GM18861 (cell line): ENCODE data around the gene PCBD1.

Source experiments
- ATAC-seq: cut with Tn5 transposase; IDR thresholded peaks from one replicate; pipeline ENCODE4 v1.9.1; 2021; ENCODE audit not compliant: unreplicated experiment

The PCBD1 gene

DNA sequence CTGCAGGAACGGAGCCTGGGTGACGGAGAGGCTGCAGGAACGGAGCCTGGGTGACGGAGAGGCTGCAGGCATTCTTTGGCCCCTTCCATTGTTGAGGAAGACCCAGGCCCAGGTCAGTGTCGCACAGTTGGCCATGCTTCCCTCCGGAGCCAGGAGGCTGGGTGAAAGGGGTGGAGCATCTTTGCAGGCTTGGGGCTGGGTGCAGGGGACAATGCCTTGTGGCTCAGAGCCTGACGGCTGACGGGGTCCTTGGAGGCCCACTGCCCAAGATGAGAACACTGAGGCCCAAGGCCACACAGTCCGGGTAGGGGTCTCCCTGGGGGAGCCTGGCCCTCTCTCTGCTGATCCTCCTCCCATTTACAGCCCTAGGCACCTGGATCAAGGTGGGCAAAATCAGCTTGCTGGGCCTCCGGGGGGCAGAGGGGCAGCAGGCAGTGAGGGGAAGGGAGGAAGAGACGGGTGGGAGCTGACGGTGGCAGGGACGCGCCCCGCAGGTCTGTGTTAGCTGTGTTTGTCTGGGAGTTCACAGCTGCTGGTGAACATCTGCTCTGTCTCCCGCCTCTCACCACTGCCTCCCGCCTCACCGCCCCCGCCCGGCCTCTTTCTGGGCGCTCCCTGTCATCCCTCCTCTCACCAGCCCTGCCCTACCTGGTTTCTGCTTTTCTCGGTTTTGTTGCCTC, 30.6 kb upstream of the PCBD1 start:
- ATAC-seq, result no peak

DNA sequence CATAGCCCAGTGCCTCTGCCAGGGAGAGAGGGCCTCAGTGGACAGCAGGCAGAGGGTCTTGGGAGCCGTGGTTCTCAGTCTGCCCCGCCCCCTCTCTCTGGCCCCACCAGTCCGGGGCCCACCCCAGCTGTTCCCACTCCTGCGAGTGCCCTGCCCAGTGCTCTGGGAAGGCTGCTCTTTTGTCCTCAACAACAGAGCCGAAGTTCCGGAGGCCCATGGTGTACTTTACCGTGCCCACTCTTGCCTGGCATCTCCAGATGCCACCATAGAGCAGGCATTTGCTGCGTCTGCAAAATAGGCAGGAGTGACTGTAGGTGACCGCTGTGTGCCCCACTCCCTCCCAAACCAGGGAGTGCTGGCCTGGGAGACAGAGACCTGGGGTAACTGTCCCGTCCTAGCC, 29.3 kb upstream of the PCBD1 start:
- ATAC-seq, result no peak

DNA sequence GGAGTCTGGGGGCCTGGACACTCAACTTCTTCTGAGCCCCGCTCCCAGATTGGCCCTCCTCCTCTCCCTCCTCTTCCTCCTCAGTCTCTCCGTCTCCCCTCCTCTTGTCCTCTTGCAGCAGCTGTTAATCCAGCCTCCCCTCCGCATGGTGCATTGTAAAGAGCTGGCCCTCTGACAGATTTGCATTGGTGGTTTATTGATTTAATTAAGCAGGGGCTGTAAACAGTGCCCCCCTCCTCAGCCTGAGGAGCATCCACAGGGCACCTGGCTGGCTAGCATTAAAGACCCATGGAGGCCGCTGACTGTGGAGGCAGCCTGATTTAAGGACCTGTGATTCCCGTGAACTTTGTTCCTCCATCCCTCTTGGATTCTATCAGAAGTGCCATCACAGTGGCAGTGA, 28.9 kb upstream of the PCBD1 start:
- no peak for ATAC-seq

DNA sequence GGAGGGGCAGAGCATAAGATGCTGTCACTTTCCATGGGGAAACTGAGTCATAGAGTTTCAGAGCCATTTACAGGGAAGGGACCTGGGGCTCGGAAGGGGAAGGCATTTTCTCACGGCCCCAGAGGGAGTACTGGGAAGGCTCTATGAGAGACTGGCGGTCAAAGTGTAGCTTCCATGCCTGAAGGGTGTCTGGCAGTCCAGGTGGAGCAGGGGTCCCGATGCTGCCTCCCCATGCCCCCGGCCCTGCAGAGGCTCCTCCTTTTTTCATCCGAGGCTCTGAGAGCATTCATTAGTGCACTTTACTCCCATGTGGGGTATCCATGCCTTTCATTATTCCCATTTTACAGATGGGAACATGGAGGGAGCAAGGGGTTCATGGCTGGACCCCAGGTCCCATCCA, 27.9 kb upstream of the PCBD1 start:
- ATAC-seq, result no peak

DNA sequence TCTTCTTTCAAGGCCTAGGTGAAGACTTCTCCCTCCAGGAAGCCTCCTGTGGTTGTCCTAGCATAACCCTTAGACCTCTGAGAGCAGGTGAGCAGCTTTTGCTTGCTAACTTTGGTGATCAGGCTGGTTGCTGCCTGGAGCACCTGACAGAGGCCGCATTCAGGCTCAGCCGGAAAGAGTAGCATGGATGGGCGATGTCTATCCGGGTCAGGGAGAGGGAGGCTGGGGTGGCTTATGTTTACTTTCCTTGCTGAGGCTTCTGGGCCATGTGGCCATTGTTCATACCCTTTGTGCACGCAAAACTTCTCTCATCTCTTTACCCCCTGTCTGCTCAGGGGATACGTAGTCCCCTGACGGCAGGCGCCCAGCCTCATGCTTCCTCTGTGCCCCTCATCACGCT, 27.4 kb upstream of the PCBD1 start:
- ATAC-seq, result no peak

DNA sequence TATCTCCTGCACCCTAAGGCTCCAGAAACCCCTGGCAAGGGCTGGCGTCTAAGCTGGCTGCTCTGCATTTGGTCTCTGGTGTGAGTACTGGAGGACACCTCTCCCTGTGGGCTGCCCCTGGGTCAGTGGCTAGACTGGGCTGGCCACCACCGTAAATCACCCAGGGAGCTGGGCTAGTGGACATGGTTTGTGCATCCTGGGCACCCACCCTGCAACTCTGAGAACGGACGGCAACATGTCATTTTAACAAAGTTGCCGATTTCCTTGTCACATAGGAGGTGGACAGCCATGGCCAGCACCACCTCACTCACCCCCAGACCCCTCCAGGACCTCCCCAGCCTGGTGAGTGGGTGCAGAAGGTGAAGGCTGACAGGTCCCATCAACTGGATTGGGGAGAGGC, 26.8 kb upstream of the PCBD1 start:
- no peak for ATAC-seq

DNA sequence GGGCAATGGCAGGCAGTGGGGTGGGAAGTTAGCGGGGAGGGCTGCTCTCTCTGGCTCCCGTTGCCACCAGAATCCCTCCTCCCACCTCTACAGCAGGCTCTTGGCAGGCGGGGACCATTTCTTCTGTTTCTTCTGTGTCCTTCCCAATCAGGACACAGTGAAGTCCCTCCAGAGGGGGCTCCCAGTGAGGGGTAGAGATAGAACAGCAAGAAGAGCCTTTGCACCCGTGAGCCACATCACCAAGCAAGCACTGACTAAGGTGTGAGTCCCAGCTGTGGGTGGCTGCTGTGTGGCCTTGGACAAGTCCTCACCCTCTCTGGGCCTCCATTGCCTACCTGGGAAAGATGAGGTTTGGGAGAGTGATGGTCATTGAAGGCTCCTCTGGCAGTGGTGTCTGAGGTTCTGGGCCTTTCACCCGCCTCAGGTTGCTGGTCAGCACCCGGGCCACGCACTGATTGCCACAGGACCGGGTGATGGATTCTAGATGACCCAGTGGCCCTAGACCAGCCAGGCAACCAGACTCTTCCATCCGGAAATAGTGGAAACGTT, 26.0 kb upstream of the PCBD1 start:
- ATAC-seq, result no peak

DNA sequence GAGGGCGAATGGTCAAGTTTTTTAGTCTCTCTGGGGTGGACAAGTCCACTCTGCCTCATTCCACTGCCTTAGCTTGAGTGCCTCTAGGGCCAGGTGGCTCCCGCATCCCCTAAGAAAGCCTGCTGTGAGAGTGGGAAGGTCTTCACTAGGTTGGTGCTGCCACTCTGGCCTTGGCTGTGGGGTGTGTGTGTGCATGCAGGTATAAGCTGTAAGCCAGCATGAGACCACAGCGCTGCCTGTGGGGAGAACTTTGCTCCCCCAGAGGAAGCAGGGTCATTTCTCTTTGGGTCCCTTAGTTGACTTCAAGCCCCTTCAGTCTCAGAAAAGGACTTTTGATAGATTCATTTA, 25.5 kb upstream of the PCBD1 start:
- no peak for ATAC-seq

DNA sequence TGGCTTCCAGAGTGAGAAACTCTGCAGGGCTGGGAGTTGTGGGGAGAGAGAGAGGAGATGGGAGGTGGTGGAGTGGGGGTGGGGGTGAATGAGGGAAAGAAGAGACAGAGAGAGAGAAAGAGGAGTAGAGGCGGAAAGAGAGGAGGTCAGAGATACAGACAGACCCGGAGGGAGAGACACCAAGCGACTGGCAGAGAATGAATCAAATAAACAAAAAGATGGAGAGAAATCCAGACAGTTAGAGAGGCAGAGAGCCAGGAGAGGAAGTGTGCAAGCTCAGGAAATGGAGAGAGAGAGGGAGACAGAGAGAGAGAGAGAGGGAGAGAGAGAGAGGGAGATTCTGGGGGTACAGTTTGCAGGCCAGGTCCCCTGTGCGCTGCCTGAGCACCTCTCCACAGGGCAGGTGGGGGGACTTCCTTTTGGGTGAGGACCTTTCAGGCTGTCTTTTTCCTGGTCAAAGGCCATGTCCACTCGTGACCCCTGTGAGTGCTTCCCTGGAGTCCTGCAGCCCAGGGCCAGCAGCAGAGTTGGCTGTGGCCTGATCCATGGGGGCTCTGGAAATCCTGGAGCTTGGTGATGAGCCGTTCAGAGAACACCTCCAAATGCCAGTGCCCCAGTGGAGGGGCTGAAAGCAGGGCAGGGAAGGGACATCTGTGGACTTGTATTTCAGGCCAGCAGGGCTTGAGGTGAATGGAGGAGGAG, 25.0 kb upstream of the PCBD1 start:
- no peak for ATAC-seq

DNA sequence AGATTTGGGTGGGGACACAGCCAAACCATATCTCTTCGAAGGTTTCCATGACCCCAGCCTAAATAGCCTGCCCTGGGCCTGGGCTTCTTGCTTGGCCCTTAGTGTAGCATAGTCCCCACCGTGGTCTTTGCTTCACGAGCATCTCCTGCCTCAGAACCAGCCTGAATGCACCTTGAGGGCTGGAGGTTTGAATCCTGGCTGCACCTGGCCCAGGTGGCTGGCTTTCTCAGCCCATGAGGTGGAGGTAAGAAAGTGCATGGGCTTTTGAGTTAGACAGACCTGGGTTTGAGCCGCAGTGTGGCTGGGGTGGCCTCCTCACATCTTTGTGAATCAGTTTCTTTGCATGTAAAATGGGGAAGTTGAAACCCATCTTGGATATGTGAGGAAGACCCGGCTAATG, 24.2 kb upstream of the PCBD1 start:
- no peak for ATAC-seq

DNA sequence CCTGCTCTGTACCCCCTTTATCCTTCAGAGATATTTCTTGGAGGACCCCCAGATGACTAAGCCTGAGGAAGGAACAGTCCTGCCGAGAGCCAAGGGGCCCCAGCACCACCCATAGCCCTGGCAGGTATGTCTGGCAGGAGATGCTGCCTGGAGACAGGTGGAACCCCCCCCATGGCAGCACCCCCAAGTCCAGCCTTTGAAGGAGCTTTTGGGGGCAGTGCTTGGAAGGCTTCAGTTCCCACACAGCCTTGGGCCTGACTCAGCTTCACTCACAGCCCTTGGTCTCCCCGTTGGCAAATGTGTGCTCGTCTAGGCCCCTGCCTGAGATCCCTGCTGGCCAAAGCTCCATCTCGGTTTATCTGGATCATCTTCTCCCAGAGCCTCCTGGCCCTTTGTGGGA, 23.0 kb upstream of the PCBD1 start:
- no peak for ATAC-seq

DNA sequence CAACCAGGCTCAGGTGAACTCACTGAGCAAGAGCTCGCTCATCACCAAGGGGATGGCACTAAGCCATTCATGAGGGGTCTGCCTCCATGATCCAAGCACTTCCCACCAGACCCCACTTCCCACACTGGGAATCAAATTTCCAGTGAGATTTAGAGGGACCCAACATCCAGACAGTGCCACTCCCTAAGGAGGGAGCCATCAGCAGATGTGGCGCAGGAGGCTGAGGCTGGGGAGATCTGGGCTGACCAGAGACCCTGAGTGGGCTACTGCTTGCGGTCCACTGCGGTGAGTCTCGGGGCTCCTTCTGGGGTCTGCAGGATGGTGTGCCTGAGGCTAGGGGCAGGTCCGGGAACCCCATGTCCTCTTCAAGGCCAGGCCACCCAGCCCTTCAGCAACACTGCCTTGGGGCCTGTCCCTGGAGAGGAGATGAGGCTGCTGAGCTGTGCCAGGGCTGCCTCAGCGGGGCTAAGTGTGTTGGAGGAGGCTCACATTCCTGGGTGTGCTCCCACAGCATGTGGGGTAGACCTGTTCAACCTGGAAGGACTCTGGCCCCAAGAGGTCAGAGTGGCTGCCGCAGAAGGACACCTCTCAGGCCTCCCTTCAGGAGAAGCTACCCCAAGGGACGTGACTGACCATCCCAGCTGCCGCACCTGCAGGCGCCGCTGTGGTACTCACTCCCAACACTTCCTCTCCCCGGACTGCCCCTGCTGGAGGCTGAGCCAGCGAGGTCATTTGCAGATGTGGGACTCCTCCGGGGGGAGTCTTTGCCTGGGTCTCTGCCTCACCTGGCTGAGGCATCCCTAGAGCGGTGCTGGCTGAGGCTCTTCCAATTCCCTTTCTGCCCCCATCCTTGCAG, 22.3 kb upstream of the PCBD1 start:
- no peak for ATAC-seq

DNA sequence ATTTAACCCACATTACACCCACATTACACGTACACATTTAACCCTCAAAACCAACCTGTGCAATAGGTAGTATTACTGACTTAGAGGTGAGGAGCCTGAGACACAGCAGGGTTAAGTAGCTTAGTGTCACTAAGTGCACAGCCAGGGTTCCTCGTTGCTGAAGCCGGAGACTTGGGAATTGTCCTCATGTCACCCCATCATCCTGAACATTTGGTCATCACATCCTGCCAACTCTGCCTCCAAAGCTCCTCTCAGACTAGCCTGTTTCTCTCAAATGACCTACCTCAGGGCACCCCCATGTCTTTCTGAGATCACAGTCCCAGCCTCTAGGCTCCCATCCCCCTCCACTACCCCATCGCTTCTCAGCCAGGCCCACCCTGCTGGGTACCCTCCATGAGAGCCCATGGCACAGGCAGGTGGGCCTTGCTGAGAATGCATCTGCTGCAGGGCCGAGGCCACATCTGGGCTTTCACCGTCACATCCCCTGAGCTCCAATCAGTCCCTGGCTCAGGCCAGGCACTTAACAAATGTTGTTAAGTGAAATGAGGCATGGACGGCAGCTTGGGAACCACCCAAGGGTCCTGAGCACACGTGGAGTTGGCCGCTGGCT, 21.1 kb upstream of the PCBD1 start:
- no peak for ATAC-seq

DNA sequence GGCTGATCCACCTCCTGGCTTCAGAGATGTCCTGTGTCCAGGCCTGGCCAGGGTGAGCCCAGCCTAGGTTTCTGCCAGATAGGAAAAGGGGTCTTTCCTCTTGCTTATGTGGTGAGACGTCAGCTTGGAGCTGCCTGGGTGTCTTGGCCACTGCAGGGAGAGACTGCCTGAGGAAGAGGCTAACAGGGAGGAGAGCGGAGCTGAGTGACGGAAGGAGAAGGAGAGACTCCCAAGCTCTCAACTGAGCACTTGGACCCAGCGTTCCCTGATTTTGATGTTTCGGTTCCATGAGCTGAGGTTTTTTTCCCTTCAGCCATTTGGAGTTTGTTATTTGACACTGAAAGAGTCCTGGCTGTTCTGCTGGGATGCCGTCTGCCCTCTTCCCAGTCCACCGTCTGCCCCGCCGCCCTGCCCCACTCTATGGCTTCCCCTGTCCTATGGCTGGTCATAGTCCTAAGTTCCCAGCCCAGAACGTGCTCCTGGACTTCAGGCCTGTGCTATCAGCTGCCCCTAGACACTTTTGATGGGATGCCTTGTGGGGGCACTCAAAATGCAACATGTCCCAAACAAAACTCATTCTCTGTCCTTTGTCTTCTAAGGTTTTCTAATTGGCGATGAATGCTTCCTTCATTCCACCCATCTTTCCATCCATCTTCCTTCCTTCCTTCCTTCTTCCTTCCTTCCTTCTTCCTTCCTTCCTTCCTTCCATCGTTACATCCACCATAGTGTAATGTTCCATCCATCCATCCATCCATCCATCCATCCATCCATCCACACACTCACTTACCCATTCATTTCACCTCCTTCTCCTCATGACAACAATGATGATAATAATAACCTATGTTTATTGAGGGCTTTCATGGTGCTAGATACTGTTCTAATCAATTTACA, 20.3 kb upstream of the PCBD1 start:
- no peak for ATAC-seq

DNA sequence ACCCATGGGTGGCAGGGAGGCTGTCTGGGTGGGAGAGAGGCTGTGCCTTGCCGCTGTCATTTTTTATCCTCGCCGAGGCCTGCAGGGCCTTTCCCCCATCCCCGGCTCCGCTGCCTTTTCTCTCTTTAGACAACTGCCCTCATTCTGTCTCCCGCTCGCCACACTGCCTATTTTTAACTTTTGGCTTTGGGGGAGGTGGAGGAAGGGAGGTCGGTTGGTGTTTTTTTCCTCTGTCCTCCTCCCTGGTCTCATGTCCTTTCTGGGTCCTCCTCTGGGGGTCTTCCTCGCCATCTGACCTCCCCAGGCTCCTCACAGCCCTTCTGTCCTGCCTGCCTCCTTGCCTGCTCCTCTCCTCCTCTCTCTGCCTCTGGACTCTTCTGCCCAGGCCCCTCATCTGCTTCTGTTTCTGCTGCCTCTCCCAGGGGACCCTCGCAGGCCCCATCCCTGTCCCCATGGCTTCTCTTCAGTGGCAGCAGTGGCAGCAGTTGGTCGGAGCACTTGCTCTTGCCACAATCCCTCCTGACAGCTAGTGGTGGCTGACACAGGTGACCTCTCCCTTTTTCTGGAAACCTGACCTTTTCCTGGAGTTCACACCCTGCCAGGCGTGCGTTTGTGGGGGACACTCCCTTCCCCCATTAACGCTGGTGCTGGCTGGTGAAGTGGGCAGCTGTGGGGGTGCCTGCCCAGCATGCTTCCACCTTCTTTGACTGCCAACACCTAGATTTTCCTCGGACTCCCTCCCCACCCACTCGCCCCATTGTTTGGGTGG, 19.5 kb upstream of the PCBD1 start:
- ATAC-seq, result no peak

DNA sequence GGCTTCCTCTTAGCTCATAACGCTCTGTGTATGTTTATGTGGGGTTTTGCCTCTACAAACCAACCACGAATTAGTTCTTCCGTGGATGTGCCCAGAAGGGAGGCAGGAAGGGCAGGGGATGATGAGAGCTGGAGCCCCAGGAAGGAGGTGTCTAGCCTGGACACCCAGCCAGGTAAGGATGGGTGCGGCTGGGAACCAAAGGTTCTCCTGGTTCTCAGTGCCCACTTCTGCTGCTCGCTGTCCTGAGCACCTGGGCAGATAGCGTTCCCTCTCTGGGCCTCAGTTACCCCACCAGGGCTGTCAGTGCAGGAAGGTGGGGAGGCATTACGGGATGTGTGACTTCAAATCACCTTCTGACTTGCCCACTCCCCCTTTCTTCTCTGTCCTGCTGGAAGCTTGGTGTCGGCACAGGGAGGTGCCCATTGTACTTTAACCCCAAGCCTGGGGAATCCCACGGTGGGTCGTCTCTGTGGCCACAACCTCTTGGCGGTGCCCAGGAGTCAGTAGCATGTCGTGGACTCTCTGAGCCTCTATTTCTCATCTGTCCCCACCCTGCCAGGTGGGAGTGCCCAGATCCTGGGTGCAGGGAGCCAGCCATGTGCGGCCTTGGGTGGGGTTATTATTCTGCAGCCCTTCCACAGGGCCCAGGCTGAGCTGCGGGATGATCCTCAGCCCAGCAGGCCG, 18.7 kb upstream of the PCBD1 start:
- ATAC-seq, result no peak

DNA sequence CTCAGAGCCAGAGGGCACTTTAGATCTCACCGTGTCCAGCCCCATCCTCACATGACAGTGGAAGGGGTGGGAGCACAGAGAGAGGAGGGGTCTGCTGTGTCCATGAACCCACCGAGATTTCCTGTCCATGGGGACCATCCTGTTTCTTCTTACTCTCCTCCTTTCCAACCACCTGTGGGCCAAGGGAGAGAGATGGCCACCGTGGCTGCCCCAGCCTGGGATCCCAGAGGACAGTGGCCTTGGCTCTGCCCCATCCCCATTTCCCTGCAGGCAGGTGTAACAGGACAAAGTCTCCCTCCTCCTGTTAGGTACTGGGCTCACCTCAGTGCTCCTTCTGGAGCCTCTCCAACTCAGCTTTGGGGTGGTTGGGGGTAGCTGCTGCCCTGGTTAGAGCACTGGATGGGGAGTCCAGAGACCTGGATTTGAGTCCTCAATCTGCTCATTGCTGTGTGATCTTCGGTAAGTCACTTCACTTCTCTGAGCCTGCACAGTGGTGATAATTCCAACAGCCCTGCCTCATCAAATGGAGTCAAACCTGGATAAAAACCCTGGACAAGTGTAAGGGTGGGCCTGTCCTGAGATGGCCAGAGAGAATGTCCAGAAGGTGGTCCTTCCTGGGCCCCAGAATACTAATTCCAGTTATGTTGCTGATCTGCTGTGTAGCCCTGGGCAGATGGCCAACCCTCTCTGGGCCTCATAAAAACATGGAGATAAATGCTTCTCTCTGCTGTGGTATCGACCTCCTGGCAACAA, 17.8 kb upstream of the PCBD1 start:
- ATAC-seq, result no peak
